ENCODE results near the gene TNNC1. TPM values are rescaled to one million over a fixed set of nuclear protein-coding genes. Genes with fewer than 3 reads are reported as not detected.
A peak's percentile ranks its signal among the peaks of the same experiment; 100 is the strongest.

Gene TNNC1
- total and polyA plus RNA-seq, 9 of the 15 experiments (the other 6 are each of a cell fraction or from before 2014, with no cell fraction given), result 0.08 to 0.85 (median 0.42) TPM; not detected in 4

GRCh38 chr3:52437326-52438103 lies 16.3 kb downstream of the TNNC1 start (continued):
- no peak for TF ChIP-seq ZNF639 (CRISPR knock-in tag; conservative IDR thresholded peaks at IDR 0.05 in 1 of 2, IDR thresholded peaks at IDR 0.05 in 1 of 2)
- no peak for TF ChIP-seq XRCC4 (IDR thresholded peaks at IDR 0.05; ENCODE audit: extremely low read depth, insufficient read depth, insufficient read length)

GRCh38 chr3:52436500-52437149 lies 17.2 kb downstream of the TNNC1 start:
- FAIRE-seq, result no peak
- intact Hi-C loops (cut with micrococcal nuclease) (no loop called here), in situ Hi-C loops (cut with MboI) (no loop called here)

More at GRCh38 chr3:52436500-52437149, 17.2 kb downstream of the TNNC1 start:
- no peak for ATAC-seq
- no TSS peak for BruUV-seq (replicated peaks)
- no peak overlapping the region for H2AFZ ChIP-seq (ENCODE audit: low read depth, low read length)
- no peaks in the 10 kb centered on the region for H3K9me3 ChIP-seq (replicated peaks; ENCODE audit: control insufficient read depth, insufficient read depth, low read depth, low read length)
- H4K20me1 ChIP-seq (replicated peaks; ENCODE audit: control insufficient read depth, insufficient read depth, low read length), result no peaks in the 10 kb centered on the region
- H3K4me1 ChIP-seq (replicated peaks in 1 of 2; ENCODE audit: control insufficient read depth in 2 of 2, insufficient read depth in 2 of 2, low read length in 2 of 2), result peaks cover 0 to 19% of the 10 kb centered on the region in 2 experiments; a peak in 4 of 5 replicates
- no peaks in the 10 kb centered on the region for H3K9me1 ChIP-seq (ENCODE audit: control insufficient read depth, insufficient read depth, low read length)
- H3K27me3 ChIP-seq (ENCODE audit: control insufficient read depth in 2 of 2, insufficient read depth in 2 of 2, low read length in 2 of 2), result no peaks in the 10 kb centered on the region; a peak in 1 of 5 replicates
- POLR2A ChIA-PET, result interaction anchor here (0.7 kb wide), 1 partner anchor 15 kb away, joined by 4 read pairs; no protein-coding TSS in a partner anchor
- no peaks in the 10 kb centered on the region for H3K79me2 ChIP-seq (ENCODE audit: control insufficient read depth, insufficient read depth, low read length)
- no peak overlapping the region for H3K9ac ChIP-seq (ENCODE audit: insufficient read depth in 1 of 2, low read depth in 2 of 2, low read length in 2 of 2)
- no peak overlapping the region for H3K4me2 ChIP-seq (ENCODE audit: insufficient read depth, low read length)
- DNase-seq (ENCODE audit: extremely low read depth in 1 of 4, low spot score in 3 of 4), result no peak
- no peak overlapping the region for H3K27ac ChIP-seq (ENCODE audit: extremely low read depth, low read depth, low read length)
- H3K36me3 ChIP-seq (ENCODE audit: control insufficient read depth, insufficient read depth, low read length), result no peaks in the 10 kb centered on the region
- CTCF ChIA-PET (ENCODE audit: low intra/inter-chr PET ratio), result no interaction called here
- WGBS (ENCODE audit: insufficient coverage, low coverage, missing lambda C conversion rate), result 25% methylated on average over 11 of the region's 13 CpGs
- H3K4me3 ChIP-seq, result no peak overlapping the region
- TF ChIP-seq POLR2AphosphoS2 (IDR thresholded peaks at IDR 0.05; ENCODE audit: low read length) (no peak), SPI1 (IDR thresholded peaks at IDR 0.05; ENCODE audit: borderline replicate concordance, low read depth, low read length) (0 out of 2 replicates have a peak, but pooled peaks have one; percentile 14), TFAP4 (CRISPR knock-in tag; IDR thresholded peaks at IDR 0.05; ENCODE audit: borderline replicate concordance) (0 out of 2 replicates have a peak, but pooled peaks have one; percentile 4)

Data from K562 (cell line).